DLD1 (cell line): ENCODE results near the gene GPRC5C.
"Not testable (repeated sequence)": the region's sequence is repeated elsewhere in the genome, so short reads cannot be mapped to it uniquely, and the experiment has no call there.

Experiments
- in situ Hi-C: cut with HindIII; loops from 2 replicates; pipeline ENCODE4 v1.10.0; 2017; ENCODE audit warnings: low sequenced_read_pairs

Gene GPRC5C

DNA sequence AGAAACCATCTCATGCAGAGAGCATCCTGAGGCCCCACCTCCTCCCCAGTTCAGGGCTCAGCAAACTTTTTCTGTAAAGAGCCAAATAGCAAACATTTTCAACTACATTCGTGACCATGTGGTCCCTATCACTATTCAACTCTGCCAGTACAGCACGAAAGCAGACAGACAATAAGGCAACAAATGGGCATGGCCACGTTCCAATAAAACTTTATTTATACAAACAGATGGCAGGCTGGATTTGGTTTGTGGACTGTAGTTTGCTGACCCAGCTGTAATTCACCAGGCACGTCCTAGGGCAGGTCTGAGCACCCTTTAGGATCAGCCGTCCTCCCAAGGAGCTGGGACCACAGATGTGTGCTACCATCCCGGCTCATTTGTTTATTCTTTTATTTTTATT lies 27.1 kb upstream of the GPRC5C start:
- in situ Hi-C loops: no loop called here

- in situ Hi-C loops: not testable (repeated sequence)
These were observed 26.6 kb upstream of the GPRC5C start for GRCh38 chr17:74405311-74405710.

DNA sequence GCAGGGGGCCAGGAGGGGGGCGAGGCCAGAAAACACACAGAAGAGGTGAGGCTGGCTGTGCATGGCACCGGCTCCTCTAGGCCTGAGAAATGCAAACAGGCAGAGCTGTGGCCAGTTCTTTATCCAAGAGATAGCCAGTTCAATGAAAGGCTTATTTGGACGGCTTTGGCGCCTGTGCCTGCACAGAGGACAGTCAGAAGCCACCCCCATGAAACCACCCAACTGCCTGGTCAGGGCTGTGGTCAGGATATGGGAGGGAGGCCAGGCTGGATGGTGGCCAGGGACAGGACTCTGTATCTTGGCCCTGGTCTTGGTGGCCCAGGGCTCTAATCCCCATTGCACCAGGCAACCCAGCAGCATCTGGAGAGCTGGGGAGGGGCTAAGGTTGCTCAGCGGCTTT lies 24.5 kb upstream of the GPRC5C start:
- in situ Hi-C loops: no loop called here

GRCh38 chr17:74408262-74408661 lies 23.6 kb upstream of the GPRC5C start:
- in situ Hi-C loops: no loop called here

- in situ Hi-C loops: no loop called here
These were observed 23.1 kb upstream of the GPRC5C start for GRCh38 chr17:74408815-74409214.

DNA sequence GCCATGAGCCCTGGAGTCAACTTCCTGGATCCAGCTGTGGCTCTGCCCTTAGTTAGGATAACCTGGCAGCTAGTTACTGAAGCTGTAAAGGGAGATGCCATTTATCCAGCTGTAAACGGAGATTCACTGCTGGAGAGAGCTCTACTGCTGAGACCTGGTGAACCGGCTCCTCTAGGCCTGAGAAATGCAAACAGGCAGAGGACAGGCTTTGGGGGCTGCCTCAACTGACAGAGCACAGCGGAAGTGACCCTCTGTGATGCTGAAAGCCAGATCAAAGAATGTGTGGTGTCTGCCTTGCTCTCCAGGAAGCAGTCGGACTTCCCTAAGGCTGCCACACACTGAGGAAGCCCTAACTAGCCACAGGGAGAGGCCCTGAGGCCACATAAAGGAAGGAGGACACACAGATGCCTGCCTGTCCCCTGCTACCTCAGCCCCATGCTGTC lies 21.9 kb upstream of the GPRC5C start:
- in situ Hi-C loops: no loop called here

GRCh38 chr17:74412581-74412980 lies 19.3 kb upstream of the GPRC5C start:
- in situ Hi-C loops: no loop called here

DNA sequence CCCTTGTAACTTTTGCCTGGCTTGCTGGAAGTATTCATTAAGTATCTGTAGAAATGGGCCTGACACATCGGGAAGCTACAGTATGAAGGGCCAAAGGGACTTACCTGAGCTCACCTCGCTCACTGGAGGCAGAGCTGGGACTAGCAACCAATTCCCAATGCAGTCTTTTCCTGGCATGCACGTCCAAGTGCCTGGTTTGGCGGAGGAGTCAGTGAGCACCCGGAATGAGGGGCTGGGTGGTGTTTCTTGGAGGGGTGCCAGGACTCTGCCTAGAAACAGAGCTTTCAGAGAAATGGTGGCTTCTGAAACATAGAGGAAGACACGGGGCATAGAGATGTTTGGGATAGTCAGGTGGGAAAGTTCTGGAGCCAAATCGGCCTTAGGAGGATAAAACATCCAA lies 18.4 kb upstream of the GPRC5C start:
- in situ Hi-C loops: no loop called here

GRCh38 chr17:74414510-74414909 lies 17.4 kb upstream of the GPRC5C start:
- in situ Hi-C loops: no loop called here

- in situ Hi-C loops: no loop called here
These were observed 16.1 kb upstream of the GPRC5C start for GRCh38 chr17:74415608-74416396.

DNA sequence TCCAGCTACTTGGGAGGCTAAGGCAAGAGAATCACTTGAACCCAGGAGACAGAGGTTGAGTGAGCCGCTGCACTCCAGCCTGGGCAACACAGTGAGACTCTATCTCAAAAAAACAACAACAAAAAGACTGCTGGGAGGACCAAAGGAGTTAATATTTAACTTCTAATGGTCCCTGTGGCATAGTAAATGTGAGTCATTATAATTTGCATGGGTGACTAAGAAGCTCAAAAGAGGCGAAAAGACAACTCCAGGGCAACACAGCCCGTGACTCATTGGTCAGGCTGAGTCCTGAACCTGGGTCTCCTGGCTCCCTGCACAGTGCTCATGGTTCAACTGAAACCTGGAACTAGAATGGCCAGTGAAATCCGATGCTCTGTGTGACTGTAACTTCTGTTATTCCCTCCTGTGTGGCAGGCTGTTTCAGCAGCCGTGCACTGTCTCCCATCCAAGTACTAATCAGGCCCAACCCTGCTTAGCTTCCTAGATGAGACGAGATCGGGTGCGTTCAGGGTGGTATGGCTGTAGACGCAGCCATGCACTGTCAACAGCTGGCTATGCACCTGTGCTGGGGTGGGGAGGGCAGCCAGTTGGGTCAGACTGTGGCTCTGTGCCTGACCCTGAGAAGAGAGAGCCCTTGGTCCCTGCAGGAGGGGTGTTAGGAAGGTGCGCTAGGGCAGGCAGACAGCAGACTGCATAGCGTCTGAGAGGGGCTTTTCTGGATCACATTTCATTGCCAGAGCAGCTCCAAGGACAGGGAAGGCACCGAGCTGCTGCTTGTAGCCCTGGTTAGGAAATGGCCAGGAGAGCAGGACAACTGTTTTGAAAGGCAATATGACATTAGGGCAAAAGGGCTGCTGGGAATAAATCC lies 14.5 kb upstream of the GPRC5C start:
- in situ Hi-C loops: no loop called here

GRCh38 chr17:74419928-74420411 lies 11.9 kb upstream of the GPRC5C start:
- in situ Hi-C loops: no loop called here

GRCh38 chr17:74424117-74424516 lies 7.8 kb upstream of the GPRC5C start:
- in situ Hi-C loops: no loop called here

DNA sequence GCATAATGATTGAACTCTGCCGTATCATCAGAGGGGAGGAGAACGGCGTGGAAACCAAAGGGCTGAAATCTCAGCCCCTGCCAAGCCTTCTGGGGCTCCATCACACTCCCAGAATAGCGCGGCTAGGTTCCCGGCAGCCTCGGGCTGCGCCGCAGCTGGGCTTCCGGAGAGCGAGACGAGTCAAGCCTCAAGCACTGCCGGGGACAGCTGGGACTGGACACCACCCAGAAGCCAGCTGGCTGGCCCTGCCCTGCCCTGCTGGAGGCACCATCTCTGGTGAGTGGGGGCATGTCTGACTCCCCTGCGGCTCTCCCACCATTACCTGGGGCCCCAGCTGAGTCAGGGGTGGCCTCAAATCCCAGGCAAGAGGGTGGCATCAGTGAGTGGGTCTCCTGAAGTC lies 7.2 kb upstream of the GPRC5C start:
- in situ Hi-C loops: no loop called here

- in situ Hi-C loops: no loop called here
These were observed 5.3 kb upstream of the GPRC5C start for GRCh38 chr17:74426551-74427047.

DNA sequence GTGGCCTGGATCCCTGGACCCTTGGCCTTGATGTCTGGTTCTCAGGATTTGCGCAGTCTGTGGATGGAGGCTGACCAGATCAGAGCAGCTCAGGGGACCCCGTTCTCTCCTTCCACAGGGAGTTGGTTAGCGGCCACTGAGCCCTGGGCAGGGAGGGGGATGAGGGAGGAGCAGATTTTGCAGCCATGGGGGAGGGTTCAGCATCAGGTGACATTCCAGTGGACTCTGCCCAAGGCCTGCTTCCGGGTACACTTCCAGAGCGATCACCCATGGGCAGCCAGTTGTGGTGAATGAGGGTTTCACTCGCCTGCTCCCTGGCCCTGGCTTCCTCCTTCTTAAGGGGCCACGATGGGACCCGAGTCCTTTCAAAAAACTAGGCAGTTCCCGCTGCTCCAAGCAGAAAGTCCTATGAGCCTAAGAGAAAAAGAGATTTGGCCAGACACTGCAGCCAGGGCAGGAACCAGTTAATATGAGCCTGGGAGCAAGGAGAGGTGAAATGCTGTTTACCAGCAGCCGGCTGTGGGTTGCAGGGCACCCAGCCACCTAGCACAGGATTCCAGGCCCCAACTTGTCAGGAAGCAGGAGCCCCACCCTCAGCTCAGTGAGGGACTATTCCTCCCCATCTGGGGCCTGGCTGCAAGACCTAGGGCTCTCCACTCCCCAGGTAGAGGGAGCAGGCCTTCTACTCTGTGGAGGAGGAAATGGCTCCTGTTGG lies 4.7 kb upstream of the GPRC5C start:
- in situ Hi-C loops: no loop called here

DNA sequence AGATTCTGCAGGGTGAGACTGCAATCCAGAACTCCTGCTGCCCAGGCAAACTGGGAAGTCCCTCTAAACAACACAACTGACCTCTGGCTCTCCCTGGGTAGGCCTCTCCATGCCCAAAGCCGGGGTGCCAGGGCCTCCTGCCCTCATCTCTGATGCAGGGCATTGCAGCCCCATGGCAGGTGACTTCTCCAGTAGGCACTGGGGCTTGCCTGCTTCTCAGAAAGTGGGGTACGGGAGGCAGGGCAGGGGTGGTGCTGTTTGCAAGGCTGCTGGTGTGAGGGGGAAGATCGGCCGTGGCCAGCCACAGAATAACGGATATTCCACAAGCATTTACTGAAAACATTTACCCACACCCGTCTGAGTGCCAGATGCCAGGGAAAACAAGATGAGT lies 4.1 kb upstream of the GPRC5C start:
- in situ Hi-C loops: no loop called here

DNA sequence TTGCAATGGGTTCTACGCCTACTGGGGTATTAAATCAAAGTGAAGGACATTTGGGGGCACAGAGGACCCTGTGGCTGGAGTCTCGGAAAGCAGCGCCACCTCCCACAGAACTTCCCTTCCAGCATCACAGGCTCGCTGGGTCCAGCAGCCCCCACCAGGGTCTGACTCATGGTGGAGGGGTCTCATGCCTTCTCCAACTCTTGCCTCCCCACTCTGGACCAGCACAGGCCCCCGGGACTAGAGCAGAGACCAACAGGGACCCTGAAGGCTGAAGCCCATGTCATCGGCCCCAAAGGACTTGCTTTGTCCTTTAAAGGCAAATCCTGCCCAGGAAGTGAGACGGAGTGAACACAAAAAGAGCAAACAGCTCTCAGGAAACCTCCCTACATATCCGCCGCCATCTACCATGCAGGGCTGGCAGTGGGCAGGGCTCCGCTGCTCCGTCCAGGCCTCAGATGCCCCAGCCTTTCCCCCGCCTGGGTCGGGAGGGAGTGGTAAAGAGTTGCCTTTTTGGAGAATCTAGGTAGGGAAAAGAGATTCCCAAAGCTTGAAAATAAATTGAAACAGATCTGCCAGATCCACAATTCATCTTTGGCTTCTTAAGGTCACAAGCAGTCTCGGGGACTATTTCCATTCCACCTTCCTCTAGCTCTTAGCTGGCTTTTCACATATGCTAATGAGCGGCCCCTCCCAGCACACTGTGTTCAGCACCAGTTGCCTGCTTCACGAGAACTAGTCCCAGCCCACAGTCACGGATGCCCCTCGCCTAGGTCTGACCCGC lies 2.1 kb upstream of the GPRC5C start:
- in situ Hi-C loops: no loop called here

- in situ Hi-C loops: no loop called here
These were observed 1.5 kb upstream of the GPRC5C start for GRCh38 chr17:74430385-74430705.

GRCh38 chr17:74430706-74431567 lies 951 bp upstream of the GPRC5C start:
- in situ Hi-C loops: no loop called here
